Endometrial microvascular endothelial cells (primary cell): ENCODE data around the gene CNBP. TPM values are rescaled to one million over a fixed set of nuclear protein-coding genes. Genes with fewer than 3 reads are reported as not detected.
"Not testable (repeated sequence)": the region's sequence is repeated elsewhere in the genome, so short reads cannot be mapped to it uniquely, and the experiment has no call there.

Experiments used
- in situ Hi-C: cut with HindIII; loops from 2 replicates; pipeline ENCODE4 v1.10.0; 2017; ENCODE audit warnings: low sequenced_read_pairs, low pct_unique_long_range_greater_than_20kb; ENCODE audit errors: inconsistent ontology term
- total RNA-seq: library from RNA; depleted of rRNA; stranded (reverse); fragments of >200 nt; gene quantifications from one replicate; pipeline ENCODE4 v1.2.3, GENCODE V29; 2015; ENCODE audit errors: inconsistent ontology term

CNBP gene
- 318 TPM for total RNA-seq

GRCh38 chr3:129183569-129184395 is at the start of gene CNBP:
CNBP (minus strand) TSS chr3:129183896; CDS start chr3:129171757, 12,139 bp downstream.
- in situ Hi-C loops: no loop called here

DNA sequence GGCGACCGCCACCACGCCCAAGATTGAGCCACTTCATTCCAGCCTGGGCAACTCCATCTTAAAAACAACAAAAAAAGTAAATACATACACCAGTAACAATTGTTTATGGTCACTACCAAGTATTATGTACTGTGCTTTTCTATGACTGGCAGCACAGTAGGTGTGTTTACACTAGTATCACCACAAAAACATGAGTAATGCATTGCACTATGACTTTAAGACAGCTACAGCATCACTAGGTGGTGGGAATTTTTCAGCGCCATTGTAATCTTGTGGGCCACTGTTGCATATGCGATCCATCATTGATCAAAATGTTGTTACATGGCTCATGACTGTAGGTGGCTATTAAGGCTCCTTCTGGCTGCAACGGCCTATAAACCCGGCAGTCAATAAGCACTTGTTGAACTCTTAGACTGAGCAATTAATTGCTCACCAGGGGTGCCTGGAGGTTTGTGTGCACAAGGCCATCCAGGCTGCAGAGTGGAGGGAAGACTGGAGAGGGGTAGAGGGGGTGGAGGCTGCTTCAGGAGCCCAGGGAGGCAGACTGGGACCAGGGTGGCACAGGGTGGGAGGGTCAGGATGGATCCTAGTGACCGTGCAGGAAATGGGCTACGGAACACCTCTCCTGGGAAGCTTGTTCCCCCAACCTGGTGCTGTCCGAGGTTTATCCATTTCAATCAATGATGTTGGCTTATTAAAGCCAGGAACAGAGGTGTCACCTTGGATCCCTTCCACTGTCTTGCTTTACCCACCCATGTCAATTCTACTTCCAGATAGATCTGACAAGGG is 47.8 kb upstream of the CNBP start:
- in situ Hi-C loops: no loop called here

GRCh38 chr3:129230311-129231019 is 46.8 kb upstream of the CNBP start:
- in situ Hi-C loops: no loop called here

DNA sequence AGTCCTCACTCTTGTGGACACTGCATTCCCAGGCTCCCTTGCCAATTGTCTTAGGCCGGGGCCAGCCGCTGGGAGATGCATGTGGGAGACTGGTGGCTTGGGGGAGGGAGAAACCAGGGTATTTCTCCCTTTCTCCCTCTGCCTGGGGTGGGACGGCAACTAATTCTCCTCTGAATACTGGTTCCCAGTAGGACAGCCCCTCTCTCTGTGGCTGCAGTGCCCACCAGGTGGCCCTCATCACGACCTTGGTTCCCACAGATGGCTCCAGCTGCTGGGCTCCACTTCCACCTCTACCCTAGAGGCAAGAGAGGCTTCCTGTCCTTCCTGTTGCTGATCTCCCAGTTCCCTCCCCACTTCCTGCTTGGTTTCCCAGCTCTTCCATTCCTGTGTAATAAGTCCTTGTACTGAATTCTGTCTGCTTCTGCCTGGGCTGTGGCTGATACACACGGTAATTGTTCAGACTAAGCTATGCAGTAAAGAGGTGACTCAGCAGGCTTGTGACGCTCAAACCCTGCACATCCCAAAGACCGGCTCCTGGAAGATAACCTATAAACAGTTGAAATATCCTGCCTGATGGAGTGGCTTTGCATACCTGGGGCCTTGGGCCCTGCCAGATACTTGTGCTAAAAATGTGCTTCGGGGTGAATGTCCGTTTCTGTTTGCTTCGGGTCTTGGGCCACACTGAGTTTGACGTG is 45.3 kb upstream of the CNBP start:
- in situ Hi-C loops: no loop called here

- in situ Hi-C loops: no loop called here
Measured at GRCh38 chr3:129226374-129226773, 42.7 kb upstream of the CNBP start.

- in situ Hi-C loops: no loop called here
Measured at GRCh38 chr3:129224984-129225393, 41.3 kb upstream of the CNBP start.

DNA sequence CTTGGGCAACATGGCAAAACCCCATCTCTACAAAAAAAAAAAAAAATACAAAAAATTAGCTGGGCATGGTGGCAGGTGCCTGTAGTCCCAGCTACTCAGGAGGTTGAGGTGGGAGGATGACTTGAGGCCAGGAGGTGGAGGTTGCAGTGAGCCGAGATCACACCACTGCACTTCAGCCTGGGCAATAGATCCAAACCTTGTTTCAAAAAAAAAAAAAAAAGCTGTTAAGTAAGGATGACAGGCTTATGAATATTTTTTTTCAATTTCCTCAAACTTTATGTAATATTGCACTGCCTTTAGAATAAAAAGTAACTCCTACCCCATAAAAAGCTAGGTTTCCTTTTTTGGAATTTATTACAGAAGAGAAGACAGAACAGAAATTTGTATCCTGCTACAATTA is 40.7 kb upstream of the CNBP start:
- in situ Hi-C loops: not testable (repeated sequence)

DNA sequence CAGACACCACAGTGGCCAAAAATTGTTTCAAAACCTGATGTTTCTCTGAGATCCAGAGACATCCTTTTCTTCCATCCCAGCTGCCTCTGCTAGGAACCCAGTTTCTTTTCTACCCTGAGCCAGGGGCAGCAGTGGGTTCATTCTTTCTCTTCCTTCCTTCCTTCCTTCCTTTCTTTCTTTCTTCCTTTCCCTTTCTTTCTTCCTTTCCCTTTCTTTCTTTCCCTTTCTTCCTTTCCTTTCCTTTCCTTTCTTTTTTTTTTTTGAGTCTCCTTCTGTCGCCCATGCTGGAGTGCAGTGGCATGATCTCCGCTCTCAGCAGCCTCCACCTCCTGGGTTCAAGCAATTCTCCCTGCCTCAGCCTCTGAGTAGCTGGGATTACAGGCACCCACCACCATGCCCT is 35.0 kb upstream of the CNBP start:
- in situ Hi-C loops: no loop called here

DNA sequence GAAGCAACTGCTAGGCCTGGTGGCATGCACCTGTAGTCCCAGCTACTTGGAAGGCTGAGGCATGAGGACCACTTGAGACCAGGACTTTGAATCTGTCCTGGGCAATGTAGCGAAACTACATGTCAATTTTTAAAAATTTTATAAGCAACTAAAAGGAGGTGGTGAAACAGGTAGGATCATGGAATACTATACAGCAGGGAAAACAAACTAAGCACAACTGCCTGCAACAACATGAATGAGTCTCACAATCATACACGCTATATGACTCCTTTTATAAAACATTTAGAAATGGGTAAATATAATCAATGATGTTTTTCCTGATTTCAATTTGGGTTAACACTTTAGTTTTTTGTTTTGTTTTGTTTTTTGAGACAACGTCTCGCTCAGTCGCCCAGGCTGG is 29.5 kb upstream of the CNBP start:
- in situ Hi-C loops: no loop called here

GRCh38 chr3:129211772-129212171 is 28.1 kb upstream of the CNBP start:
- in situ Hi-C loops: no loop called here

DNA sequence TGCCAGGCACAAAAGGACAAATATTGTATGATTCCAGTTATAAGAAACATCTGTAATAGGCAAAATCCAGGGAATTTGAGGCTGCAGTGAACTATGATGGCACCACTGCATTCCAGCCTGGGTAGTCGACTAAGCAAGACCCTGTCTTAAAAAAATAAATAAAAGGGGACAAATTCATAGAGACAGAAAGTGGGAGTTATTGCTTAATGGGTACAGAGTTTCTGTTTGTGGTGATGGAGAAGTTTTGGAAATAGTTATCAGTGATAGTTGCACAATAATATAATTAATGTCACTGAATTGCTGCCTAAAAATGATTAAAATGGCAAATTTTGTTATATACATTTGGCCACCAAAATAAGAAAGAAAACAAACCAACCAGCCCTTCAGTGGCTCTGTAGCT is 27.6 kb upstream of the CNBP start:
- in situ Hi-C loops: no loop called here

- in situ Hi-C loops: no loop called here
Measured at GRCh38 chr3:129207479-129207878, 23.8 kb upstream of the CNBP start.

- in situ Hi-C loops: no loop called here
Measured at GRCh38 chr3:129205109-129205832, 21.6 kb upstream of the CNBP start.

DNA sequence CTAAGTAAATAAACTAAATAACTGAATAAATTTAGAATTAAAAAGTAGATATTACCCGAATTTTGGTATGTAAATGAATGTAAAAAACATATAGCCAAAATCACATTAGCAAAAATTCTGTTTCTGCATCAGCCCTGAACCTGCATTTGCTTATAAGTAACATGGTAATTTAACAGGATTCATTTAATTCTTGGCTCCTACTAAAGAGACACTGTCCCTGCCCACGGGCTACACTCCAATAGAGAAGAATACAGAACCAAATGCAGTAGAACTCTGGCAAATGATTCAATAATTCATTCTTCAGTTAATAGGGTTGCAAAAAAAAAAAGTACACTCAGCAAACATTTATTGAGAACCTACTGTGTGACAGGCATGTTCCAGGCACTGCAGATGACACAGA is 20.8 kb upstream of the CNBP start:
- in situ Hi-C loops: no loop called here

DNA sequence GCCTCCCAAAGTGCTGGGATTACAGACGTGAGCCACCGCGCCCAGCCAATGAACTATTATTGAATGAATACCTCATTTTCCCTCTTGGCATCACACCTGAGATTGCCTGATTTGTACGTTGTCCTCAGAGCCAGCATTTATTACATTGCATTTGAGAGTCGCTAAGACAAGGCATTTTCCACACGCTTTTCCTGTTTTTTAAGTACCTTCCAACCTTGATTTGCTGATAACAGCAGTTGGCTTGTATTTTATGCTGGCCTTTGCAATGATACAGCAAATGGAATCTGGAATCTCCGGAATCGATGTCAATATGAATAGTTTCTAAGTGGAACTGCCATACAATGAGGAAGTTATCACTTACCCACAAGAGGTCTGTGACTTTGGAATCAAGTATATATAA is 15.7 kb upstream of the CNBP start:
- in situ Hi-C loops: no loop called here

- in situ Hi-C loops: no loop called here
Measured at GRCh38 chr3:129197321-129197720, 13.6 kb upstream of the CNBP start.

GRCh38 chr3:129196601-129197000 is 12.9 kb upstream of the CNBP start:
- in situ Hi-C loops: no loop called here

GRCh38 chr3:129195731-129196256 is 12.1 kb upstream of the CNBP start:
- in situ Hi-C loops: no loop called here
